ENCODE measurements around the gene SLC25A26.

DNA sequence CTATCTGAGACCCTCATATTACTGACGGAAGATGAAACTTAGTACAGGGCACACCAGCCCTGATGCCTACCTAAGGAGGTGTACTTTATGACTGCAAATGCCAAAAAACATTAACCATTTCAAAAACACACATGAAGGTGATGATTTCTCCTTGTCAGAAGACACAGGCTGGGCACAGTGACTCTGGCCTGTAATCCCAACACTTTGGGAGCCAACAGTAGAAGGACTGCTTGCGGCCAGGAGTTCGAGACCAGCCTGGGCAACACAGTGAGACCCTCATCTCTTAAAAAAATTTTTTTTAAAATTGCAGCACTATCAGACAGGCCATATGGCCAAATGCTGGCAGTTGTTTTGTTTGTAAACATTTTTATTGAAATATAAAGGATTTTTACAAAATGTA, 206.6 kb downstream of the SLC25A26 start:
- TF ChIP-seq POLR2AphosphoS5 (IDR thresholded peaks at IDR 0.05; ENCODE audit: low read depth, low read length) (no peak), SIN3A (IDR thresholded peaks at IDR 0.05; ENCODE audit: borderline replicate concordance, insufficient read depth, low read depth, low read length) (no peak)
- TF ChIP-seq, protein P1, sequence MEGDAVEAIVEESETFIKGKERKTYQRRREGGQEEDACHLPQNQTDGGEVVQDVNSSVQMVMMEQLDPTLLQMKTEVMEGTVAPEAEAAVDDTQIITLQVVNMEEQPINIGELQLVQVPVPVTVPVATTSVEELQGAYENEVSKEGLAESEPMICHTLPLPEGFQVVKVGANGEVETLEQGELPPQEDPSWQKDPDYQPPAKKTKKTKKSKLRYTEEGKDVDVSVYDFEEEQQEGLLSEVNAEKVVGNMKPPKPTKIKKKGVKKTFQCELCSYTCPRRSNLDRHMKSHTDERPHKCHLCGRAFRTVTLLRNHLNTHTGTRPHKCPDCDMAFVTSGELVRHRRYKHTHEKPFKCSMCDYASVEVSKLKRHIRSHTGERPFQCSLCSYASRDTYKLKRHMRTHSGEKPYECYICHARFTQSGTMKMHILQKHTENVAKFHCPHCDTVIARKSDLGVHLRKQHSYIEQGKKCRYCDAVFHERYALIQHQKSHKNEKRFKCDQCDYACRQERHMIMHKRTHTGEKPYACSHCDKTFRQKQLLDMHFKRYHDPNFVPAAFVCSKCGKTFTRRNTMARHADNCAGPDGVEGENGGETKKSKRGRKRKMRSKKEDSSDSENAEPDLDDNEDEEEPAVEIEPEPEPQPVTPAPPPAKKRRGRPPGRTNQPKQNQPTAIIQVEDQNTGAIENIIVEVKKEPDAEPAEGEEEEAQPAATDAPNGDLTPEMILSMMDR (IDR thresholded peaks at IDR 0.05) = no peak
